ENCODE results near the gene TUT4. TPM values are rescaled to one million over a fixed set of nuclear protein-coding genes. Genes with fewer than 3 reads are reported as not detected.

The TUT4 gene
- total and polyA plus RNA-seq, 2 experiments from 2014 or later, result 37.9 to 58.0 TPM

- Histone ChIP-seq H3K36me3 (replicated peaks; ENCODE audit: insufficient read depth, low read depth) (no peaks in the 10 kb centered on the region), H4K20me1 (ENCODE audit: insufficient read depth, poor library complexity, severe bottlenecking) (no peaks in the 10 kb centered on the region), H3K9me3 (ENCODE audit: low read depth) (no peaks in the 10 kb centered on the region), H3K4me1 (ENCODE audit: insufficient read depth) (no peaks in the 10 kb centered on the region), H3K27ac (no peak overlapping the region), H3K9me2 (replicated peaks; ENCODE audit: insufficient read depth) (no peaks in the 10 kb centered on the region), H3K79me2 (peaks cover 24% of the 10 kb centered on the region), H3K27me3 (no peaks in the 10 kb centered on the region), H3K4me3 (no peak overlapping the region), H2AFZ (no peak overlapping the region), H3K4me2 (no peak overlapping the region)
- TF ChIP-seq EZH2 (IDR thresholded peaks at IDR 0.05; ENCODE audit: borderline replicate concordance), result no peak
- TF ChIP-seq EZH2phosphoT487 (IDR thresholded peaks at IDR 0.05; ENCODE audit: low read depth, severe bottlenecking, unreplicated experiment), result no peak
- no peak for TF ChIP-seq CTCF (IDR thresholded peaks at IDR 0.05; ENCODE audit: poor library complexity)
- DNase-seq (ENCODE audit: low spot score), result no peak
- WGBS (ENCODE audit: low lambda C conversion rate, missing lambda C conversion rate), result 91% methylated on average over 3 of the region's 3 CpGs
Observed at GRCh38 chr1:52506920-52507546, 45.9 kb downstream of the TUT4 start.

GRCh38 chr1:52506349-52506748 is 46.5 kb downstream of the TUT4 start:
- H3K79me2 ChIP-seq, result peaks cover 21% of the 10 kb centered on the region
- no peaks in the 10 kb centered on the region for H3K36me3 ChIP-seq (replicated peaks; ENCODE audit: insufficient read depth, low read depth)

GRCh38 chr1:52504720-52505119 is 48.2 kb downstream of the TUT4 start:
- Histone ChIP-seq H3K9me3 (ENCODE audit: low read depth) (no peaks in the 10 kb centered on the region), H3K27ac (no peak overlapping the region), H3K4me2 (no peak overlapping the region), H3K27me3 (no peaks in the 10 kb centered on the region), H3K36me3 (replicated peaks; ENCODE audit: insufficient read depth, low read depth) (no peaks in the 10 kb centered on the region), H3K4me1 (ENCODE audit: insufficient read depth) (no peaks in the 10 kb centered on the region), H3K4me3 (no peak overlapping the region), H4K20me1 (ENCODE audit: insufficient read depth, poor library complexity, severe bottlenecking) (no peaks in the 10 kb centered on the region), H3K79me2 (peaks cover 23% of the 10 kb centered on the region), H3K9me2 (replicated peaks; ENCODE audit: insufficient read depth) (no peaks in the 10 kb centered on the region), H2AFZ (no peak overlapping the region)
- DNase-seq (ENCODE audit: low spot score), result no peak
- TF ChIP-seq EZH2 (IDR thresholded peaks at IDR 0.05; ENCODE audit: borderline replicate concordance) (no peak), EZH2phosphoT487 (IDR thresholded peaks at IDR 0.05; ENCODE audit: low read depth, severe bottlenecking, unreplicated experiment) (no peak), CTCF (IDR thresholded peaks at IDR 0.05; ENCODE audit: poor library complexity) (no peak)
- 88% methylated on average over 1 of the region's 1 CpG for WGBS (ENCODE audit: low lambda C conversion rate, missing lambda C conversion rate)

More at GRCh38 chr1:52506349-52506748, 46.5 kb downstream of the TUT4 start:
- 92% methylated on average over 3 of the region's 3 CpGs for WGBS (ENCODE audit: low lambda C conversion rate, missing lambda C conversion rate)
- H3K27me3 ChIP-seq, result no peaks in the 10 kb centered on the region
- no peaks in the 10 kb centered on the region for H3K4me1 ChIP-seq (ENCODE audit: insufficient read depth)
- no peak overlapping the region for H3K4me2 ChIP-seq
- H3K9me3 ChIP-seq (ENCODE audit: low read depth), result no peaks in the 10 kb centered on the region
- H2AFZ ChIP-seq, result no peak overlapping the region
- H3K4me3 ChIP-seq, result no peak overlapping the region
- TF ChIP-seq CTCF (IDR thresholded peaks at IDR 0.05; ENCODE audit: poor library complexity), result no peak
- H3K9me2 ChIP-seq (replicated peaks; ENCODE audit: insufficient read depth), result no peaks in the 10 kb centered on the region
- H4K20me1 ChIP-seq (ENCODE audit: insufficient read depth, poor library complexity, severe bottlenecking), result no peaks in the 10 kb centered on the region
- H3K27ac ChIP-seq, result no peak overlapping the region
- no peak for DNase-seq (ENCODE audit: low spot score)

GRCh38 chr1:52503706-52504105 is 49.2 kb downstream of the TUT4 start:
- no peaks in the 10 kb centered on the region for H3K27me3 ChIP-seq
- H3K79me2 ChIP-seq, result peaks cover 32% of the 10 kb centered on the region
- H4K20me1 ChIP-seq (ENCODE audit: insufficient read depth, poor library complexity, severe bottlenecking), result no peaks in the 10 kb centered on the region
- no peak overlapping the region for H3K4me3 ChIP-seq
- H3K27ac ChIP-seq, result no peak overlapping the region
- no peaks in the 10 kb centered on the region for H3K4me1 ChIP-seq (ENCODE audit: insufficient read depth)
- H3K36me3 ChIP-seq (replicated peaks; ENCODE audit: insufficient read depth, low read depth), result no peaks in the 10 kb centered on the region
- H3K9me3 ChIP-seq (ENCODE audit: low read depth), result no peaks in the 10 kb centered on the region
- H2AFZ ChIP-seq, result no peak overlapping the region
- no peaks in the 10 kb centered on the region for H3K9me2 ChIP-seq (replicated peaks; ENCODE audit: insufficient read depth)
- no peak for TF ChIP-seq CTCF (IDR thresholded peaks at IDR 0.05; ENCODE audit: poor library complexity)
- no peak for TF ChIP-seq EZH2 (IDR thresholded peaks at IDR 0.05; ENCODE audit: borderline replicate concordance)
- TF ChIP-seq EZH2phosphoT487 (IDR thresholded peaks at IDR 0.05; ENCODE audit: low read depth, severe bottlenecking, unreplicated experiment), result no peak
- H3K4me2 ChIP-seq, result no peak overlapping the region
- no peak for DNase-seq (ENCODE audit: low spot score)
